ENCODE data around the gene SAXO2. TPM values are rescaled to one million over a fixed set of nuclear protein-coding genes. Genes with fewer than 3 reads are reported as not detected.

The SAXO2 gene
- total and polyA plus RNA-seq, 10 of the 15 experiments (the other 5 are each of a cell fraction or from before 2014, with no cell fraction given): 0.06 to 2.3 (median 1.4) TPM

GRCh38 chr15:82307714-82308081 is 45.1 kb downstream of the SAXO2 start:
- 48% methylated on average over 4 of the region's 8 CpGs for WGBS (ENCODE audit: insufficient coverage, insufficient replicate concordance, low lambda C conversion rate, missing lambda C conversion rate)
- Histone ChIP-seq H3K9ac (ENCODE audit: control insufficient read depth, insufficient read depth, low read length) (no peak overlapping the region), H4K20me1 (ENCODE audit: control insufficient read depth, insufficient read depth) (no peaks in the 10 kb centered on the region), H3K27ac (ENCODE audit: control insufficient read depth, insufficient read depth) (no peak overlapping the region), H3K9me3 (replicated peaks; ENCODE audit: control insufficient read depth, insufficient read depth, low read length) (no peaks in the 10 kb centered on the region; the same call in 2 of the 3 replicates), H3K79me2 (ENCODE audit: control insufficient read depth, insufficient read depth, low read length) (no peaks in the 10 kb centered on the region), H3K4me2 (ENCODE audit: control insufficient read depth, insufficient read depth) (no peak overlapping the region), H2AFZ (ENCODE audit: control insufficient read depth, low read depth, low read length) (no peak overlapping the region), H3K36me3 (ENCODE audit: control insufficient read depth in 2 of 2, insufficient read depth in 2 of 2, low read length in 1 of 2) (no peaks in the 10 kb centered on the region), H3K4me3 (no peak overlapping the region), H3K4me1 (ENCODE audit: control insufficient read depth, insufficient read depth, low read length) (no peaks in the 10 kb centered on the region), H3K27me3 (replicated peaks in 1 of 2; ENCODE audit: control insufficient read depth in 2 of 2, insufficient read depth in 2 of 2, low read length in 1 of 2) (0 out of 4 replicates have a peak, but pooled peaks cover 0 to 3% of the 10 kb centered on the region in 2 experiments)
- ChIA-PET POLR2A (no interaction called here), CTCF (no interaction called here), SMC1A (ENCODE audit: uncharacterized antibody, unreplicated experiment) (no interaction called here), RAD21 (ENCODE audit: unreplicated experiment) (no interaction called here)
- FAIRE-seq (no peak), DNase-seq (ENCODE audit: low read depth, low spot score) (no peak), ATAC-seq (no peak)
- intact Hi-C loops (cut with micrococcal nuclease; ENCODE audit: unreplicated experiment): no loop called here
- BruUV-seq (replicated peaks): no TSS peak
- in situ Hi-C loops (cut with MboI): no loop called here
- no peak for TF ChIP-seq SUPT20H (IDR thresholded peaks at IDR 0.05; ENCODE audit: borderline replicate concordance, control insufficient read depth, low read depth, low read length)
- TF ChIP-seq CTCF (IDR thresholded peaks at IDR 0.05 in 2 of 3, conservative IDR thresholded peaks at IDR 0.05 in 1 of 3; ENCODE audit: control insufficient read depth in 2 of 3, extremely low read depth in 1 of 3, insufficient read depth in 1 of 3, low read depth in 3 of 3, low read length in 3 of 3): no peak
- no peak for TF ChIP-seq ZBTB40 (IDR thresholded peaks at IDR 0.05; ENCODE audit: borderline replicate concordance)
- no peak for TF ChIP-seq ATF3 (IDR thresholded peaks at IDR 0.05; ENCODE audit: borderline replicate concordance, extremely low read depth, low read depth, low read length)
- no peak for TF ChIP-seq NR2F1 (conservative IDR thresholded peaks at IDR 0.05)
- no peak for TF ChIP-seq DPF2 (IDR thresholded peaks at IDR 0.05)
- no peak for TF ChIP-seq BCLAF1 (IDR thresholded peaks at IDR 0.05)
- TF ChIP-seq RAD21 (IDR thresholded peaks at IDR 0.05; ENCODE audit: insufficient read depth, low read depth, low read length): no peak
- TF ChIP-seq ZBED1 (IDR thresholded peaks at IDR 0.05; ENCODE audit: borderline replicate concordance): no peak
- no peak for TF ChIP-seq NBN (IDR thresholded peaks at IDR 0.05)
- no peak for TF ChIP-seq MEF2A (IDR thresholded peaks at IDR 0.05; ENCODE audit: insufficient read depth, low read depth, low read length)
- no peak for TF ChIP-seq FOS (IDR thresholded peaks at IDR 0.05; ENCODE audit: borderline replicate concordance, extremely low read depth, insufficient read length)
- TF ChIP-seq CBX5 (IDR thresholded peaks at IDR 0.05; ENCODE audit: low read depth): no peak
